AG10803 (cell line): ENCODE measurements around the gene OR2T4.
A peak's percentile ranks its signal among the peaks of the same experiment; 100 is the strongest.

Experiments
- DNase-seq: peaks from one replicate; pipeline ENCODE4 v3.0.0; 2010; ENCODE audit warnings: low read depth
- H3K4me3 ChIP-seq: 2 replicates; pipeline ENCODE4 v1.5.1; 2011; ENCODE audit warnings: mild to moderate bottlenecking, low read length, control low read depth
- CTCF ChIP-seq: conservative IDR thresholded peaks from 2 replicates; pipeline ENCODE4 v1.5.1; 2011; ENCODE audit warnings: mild to moderate bottlenecking, low read length, control low read depth, inconsistent platforms

OR2T4 gene

DNA sequence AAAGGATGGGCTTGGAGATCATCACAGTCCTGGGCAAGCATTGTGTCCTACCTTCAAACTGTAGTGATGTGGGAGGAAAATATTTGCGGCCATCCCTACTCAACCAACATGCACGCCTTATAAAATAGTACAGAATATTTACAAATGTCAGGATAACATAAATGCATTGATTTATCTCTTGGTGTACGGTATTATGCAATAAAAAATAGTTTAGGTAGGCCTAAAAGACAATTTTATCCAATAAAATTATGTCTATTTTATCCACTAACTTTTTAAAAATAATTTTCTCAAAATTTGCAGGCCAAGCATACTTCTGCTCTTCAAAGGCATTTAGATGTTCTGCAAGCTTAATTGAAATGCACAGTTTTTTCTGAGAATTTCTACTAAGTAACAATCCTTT lies 41.3 kb downstream of the OR2T4 start, which contains the start of gene OR2T1:
OR2T1 (plus strand) TSS at position 301 of the 400 bp plus-strand sequence. CDS start 3,100 bp downstream, outside the sequence.
- H3K4me3 ChIP-seq: no peak within 1 kb of the TSS

DNA sequence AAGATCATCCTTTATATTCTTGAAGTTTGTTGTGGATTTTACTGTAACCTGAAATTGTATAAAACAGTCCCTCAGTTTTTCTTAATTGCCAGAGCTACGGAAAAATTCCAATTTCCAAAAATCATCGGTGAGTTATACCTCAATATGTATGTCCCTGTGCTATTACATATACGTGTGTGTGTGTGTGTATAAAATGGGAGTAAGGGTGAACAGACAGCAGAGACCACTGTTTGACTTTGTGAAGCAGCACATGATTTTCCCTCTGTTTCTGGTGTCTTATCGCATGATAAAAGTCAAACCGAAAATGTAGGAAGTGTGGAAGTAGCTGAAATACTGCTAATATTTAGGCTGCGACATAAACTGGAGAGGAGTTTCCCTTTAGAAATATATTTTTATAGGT lies 42.6 kb downstream of the OR2T4 start:
- DNase-seq: peak; percentile 14

More for the DNA sequence above, 41.3 kb downstream of the OR2T4 start, which contains the start of gene OR2T1:
- no peak for TF ChIP-seq CTCF
- DNase-seq: no peak

DNA sequence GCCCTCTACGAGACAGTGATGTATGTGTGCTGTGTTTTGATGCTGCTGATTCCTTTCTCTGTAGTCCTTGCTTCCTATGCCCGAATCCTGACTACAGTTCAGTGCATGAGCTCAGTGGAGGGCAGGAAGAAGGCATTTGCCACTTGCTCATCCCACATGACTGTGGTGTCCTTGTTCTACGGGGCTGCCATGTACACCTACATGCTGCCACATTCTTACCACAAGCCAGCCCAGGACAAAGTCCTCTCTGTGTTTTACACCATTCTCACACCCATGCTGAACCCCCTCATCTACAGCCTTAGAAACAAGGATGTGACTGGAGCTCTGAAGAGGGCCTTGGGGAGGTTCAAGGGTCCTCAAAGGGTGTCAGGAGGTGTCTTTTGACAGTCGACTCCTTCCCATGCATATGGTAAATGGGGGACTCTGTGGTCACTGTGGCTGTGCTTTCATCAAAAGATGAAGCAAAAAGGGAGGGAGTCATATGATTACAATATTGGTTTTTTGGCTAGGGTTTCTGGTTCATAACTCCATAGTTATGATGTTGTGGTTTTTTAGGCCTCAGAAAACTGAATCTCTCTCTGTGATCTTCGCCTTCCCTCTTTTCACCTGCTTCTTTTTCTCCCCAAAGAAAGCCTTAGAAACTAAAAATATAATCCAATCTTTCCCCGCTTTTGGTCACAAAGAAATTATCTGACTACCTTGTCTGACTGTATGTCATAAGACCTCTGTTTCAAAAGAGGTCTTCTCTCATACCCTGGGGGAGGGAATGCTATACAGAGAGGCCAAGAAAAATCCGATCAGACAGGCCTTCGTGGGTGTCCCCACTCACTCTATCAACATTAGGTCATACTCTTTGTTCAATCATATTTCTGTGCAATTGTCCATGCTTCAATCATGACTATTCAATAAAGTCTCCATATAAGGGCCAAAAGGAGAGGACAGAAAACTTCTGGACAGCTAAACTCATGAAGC lies 45.5 kb downstream of the OR2T4 start:
- H3K4me3 ChIP-seq: no peak overlapping the region
- TF ChIP-seq CTCF: no peak
- no peak for DNase-seq

More for the DNA sequence above, 42.6 kb downstream of the OR2T4 start:
- no peak overlapping the region for H3K4me3 ChIP-seq
- no peak for TF ChIP-seq CTCF
